ENCODE results near the gene PCDH10. TPM values are rescaled to one million over a fixed set of nuclear protein-coding genes. Genes with fewer than 3 reads are reported as not detected.

PCDH10 gene
- total RNA-seq, 1 donor from 2014 or later, result 14.6 TPM

DNA sequence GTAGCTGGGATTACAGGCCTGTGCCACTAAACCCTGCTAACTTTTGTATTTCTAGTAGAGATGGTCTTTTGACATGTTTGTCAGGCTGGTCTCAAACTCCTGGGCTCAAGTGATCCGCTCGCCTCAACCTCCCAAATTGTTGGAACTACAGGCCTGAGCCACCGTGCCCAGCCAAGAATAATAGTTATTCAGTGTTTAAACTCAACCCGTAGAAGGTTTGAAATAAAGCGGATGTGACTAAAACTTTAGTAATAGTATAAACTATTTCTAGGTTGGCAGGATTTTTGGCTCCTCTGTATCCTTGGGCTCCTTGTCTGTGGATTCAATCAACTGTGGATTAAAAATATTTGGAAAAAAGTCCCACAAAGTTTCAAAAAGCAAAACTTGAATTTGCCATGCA, 37.8 kb downstream of the PCDH10 start:
- H3K4me3 Mint-ChIP-seq (ENCODE audit: unreplicated experiment), result no peak overlapping the region
- peaks cover 20% of the 10 kb centered on the region for H3K4me1 Mint-ChIP-seq (ENCODE audit: unreplicated experiment)
- no peaks in the 10 kb centered on the region for H3K9me3 Mint-ChIP-seq (ENCODE audit: unreplicated experiment)
- peak overlapping the region; percentile 71 for H3K27ac Mint-ChIP-seq (ENCODE audit: unreplicated experiment)
- no peaks in the 10 kb centered on the region for H3K36me3 Mint-ChIP-seq (ENCODE audit: unreplicated experiment)
- no peaks in the 10 kb centered on the region for H3K27me3 Mint-ChIP-seq (ENCODE audit: unreplicated experiment)
- no peak for TF ChIP-seq CTCF (IDR thresholded peaks at IDR 0.05)
- no peak for DNase-seq (ENCODE audit: extremely low spot score, unreplicated experiment)

- H3K27me3 Mint-ChIP-seq (ENCODE audit: unreplicated experiment), result no peaks in the 10 kb centered on the region
- H3K27ac Mint-ChIP-seq (ENCODE audit: unreplicated experiment), result peak overlapping the region; percentile 56
- no peak for TF ChIP-seq CTCF (IDR thresholded peaks at IDR 0.05)
- H3K4me1 Mint-ChIP-seq (ENCODE audit: unreplicated experiment), result peaks cover 16% of the 10 kb centered on the region
- no peak for DNase-seq (ENCODE audit: extremely low spot score, unreplicated experiment)
- H3K4me3 Mint-ChIP-seq (ENCODE audit: unreplicated experiment), result no peak overlapping the region
- no peaks in the 10 kb centered on the region for H3K9me3 Mint-ChIP-seq (ENCODE audit: unreplicated experiment)
- H3K36me3 Mint-ChIP-seq (ENCODE audit: unreplicated experiment), result no peaks in the 10 kb centered on the region
These were observed 39.5 kb downstream of the PCDH10 start for GRCh38 chr4:133188433-133189146.

- Mint-ChIP-seq H3K36me3 (ENCODE audit: unreplicated experiment) (no peaks in the 10 kb centered on the region), H3K4me1 (ENCODE audit: unreplicated experiment) (peaks cover 16% of the 10 kb centered on the region), H3K27me3 (ENCODE audit: unreplicated experiment) (no peaks in the 10 kb centered on the region), H3K27ac (ENCODE audit: unreplicated experiment) (no peak overlapping the region), H3K9me3 (ENCODE audit: unreplicated experiment) (no peaks in the 10 kb centered on the region), H3K4me3 (ENCODE audit: unreplicated experiment) (no peak overlapping the region)
- no peak for DNase-seq (ENCODE audit: extremely low spot score, unreplicated experiment)
- TF ChIP-seq CTCF (IDR thresholded peaks at IDR 0.05), result no peak
These were observed 40.0 kb downstream of the PCDH10 start for GRCh38 chr4:133189147-133189517.

DNA sequence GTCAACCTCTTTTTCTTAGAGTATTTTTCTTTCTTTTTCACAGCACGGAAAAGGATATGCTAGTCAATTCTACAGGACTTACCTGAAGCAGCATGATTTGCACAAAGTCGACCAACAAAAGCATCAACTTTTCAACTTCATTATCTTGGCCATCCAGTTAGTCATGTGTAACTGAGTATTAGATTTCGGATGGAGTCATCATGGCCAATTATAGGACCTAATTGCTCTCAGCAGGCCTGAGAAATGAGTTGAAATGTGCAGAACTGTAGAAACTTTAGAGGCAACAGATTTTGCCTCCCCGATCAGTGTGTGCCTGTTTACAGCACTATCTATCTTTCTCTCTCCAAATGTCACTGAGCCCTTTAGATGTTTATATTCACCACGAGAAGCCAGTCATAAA, 41.0 kb downstream of the PCDH10 start:
- Mint-ChIP-seq H3K36me3 (ENCODE audit: unreplicated experiment) (no peaks in the 10 kb centered on the region), H3K9me3 (ENCODE audit: unreplicated experiment) (no peaks in the 10 kb centered on the region), H3K4me1 (ENCODE audit: unreplicated experiment) (peaks cover 16% of the 10 kb centered on the region), H3K27me3 (ENCODE audit: unreplicated experiment) (no peaks in the 10 kb centered on the region), H3K4me3 (ENCODE audit: unreplicated experiment) (no peak overlapping the region), H3K27ac (ENCODE audit: unreplicated experiment) (no peak overlapping the region)
- no peak for TF ChIP-seq CTCF (IDR thresholded peaks at IDR 0.05)
- no peak for DNase-seq (ENCODE audit: extremely low spot score, unreplicated experiment)

GRCh38 chr4:133208694-133209285, 59.7 kb downstream of the PCDH10 start:
- Mint-ChIP-seq H3K4me1 (ENCODE audit: unreplicated experiment) (no peaks in the 10 kb centered on the region), H3K4me3 (ENCODE audit: unreplicated experiment) (no peak overlapping the region), H3K27me3 (ENCODE audit: unreplicated experiment) (no peaks in the 10 kb centered on the region), H3K36me3 (ENCODE audit: unreplicated experiment) (no peaks in the 10 kb centered on the region), H3K27ac (ENCODE audit: unreplicated experiment) (no peak overlapping the region), H3K9me3 (ENCODE audit: unreplicated experiment) (peaks cover 13% of the 10 kb centered on the region)
- TF ChIP-seq CTCF (IDR thresholded peaks at IDR 0.05), result no peak
- no peak for DNase-seq (ENCODE audit: extremely low spot score, unreplicated experiment)
